Transverse colon (tissue), 3 donors: Measurements from ENCODE around the gene KCNJ11.

ENCODE experiments used
- POLR2A ChIP-seq: fragments of 450-650 bp; IDR thresholded peaks from one replicate; pipeline ENCODE4 v1.6.1; 2016; ENCODE audit warnings: antibody characterized with exemption, mild to moderate bottlenecking, moderate library complexity
- TF ChIP-seq, protein P1 (sequence below), 5 experiments: fragments of 200-600 bp in 3 of 5; fragments of 450-650 bp in 2 of 5; sonication (generic) in 3 of 5; IDR thresholded peaks; 1 replicate in 2 of 5; 2 replicates in 3 of 5; pipeline ENCODE4 v1.5.1; 2016 to 2017; ENCODE audit warnings: antibody characterized with exemption in 5 of 5, inconsistent platforms in 3 of 5, mild to moderate bottlenecking in 2 of 5, moderate library complexity in 1 of 5

GRCh38 chr11:17397311-17398002 is 9.0 kb upstream of the KCNJ11 start:
- TF ChIP-seq, protein P1, sequence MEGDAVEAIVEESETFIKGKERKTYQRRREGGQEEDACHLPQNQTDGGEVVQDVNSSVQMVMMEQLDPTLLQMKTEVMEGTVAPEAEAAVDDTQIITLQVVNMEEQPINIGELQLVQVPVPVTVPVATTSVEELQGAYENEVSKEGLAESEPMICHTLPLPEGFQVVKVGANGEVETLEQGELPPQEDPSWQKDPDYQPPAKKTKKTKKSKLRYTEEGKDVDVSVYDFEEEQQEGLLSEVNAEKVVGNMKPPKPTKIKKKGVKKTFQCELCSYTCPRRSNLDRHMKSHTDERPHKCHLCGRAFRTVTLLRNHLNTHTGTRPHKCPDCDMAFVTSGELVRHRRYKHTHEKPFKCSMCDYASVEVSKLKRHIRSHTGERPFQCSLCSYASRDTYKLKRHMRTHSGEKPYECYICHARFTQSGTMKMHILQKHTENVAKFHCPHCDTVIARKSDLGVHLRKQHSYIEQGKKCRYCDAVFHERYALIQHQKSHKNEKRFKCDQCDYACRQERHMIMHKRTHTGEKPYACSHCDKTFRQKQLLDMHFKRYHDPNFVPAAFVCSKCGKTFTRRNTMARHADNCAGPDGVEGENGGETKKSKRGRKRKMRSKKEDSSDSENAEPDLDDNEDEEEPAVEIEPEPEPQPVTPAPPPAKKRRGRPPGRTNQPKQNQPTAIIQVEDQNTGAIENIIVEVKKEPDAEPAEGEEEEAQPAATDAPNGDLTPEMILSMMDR (IDR thresholded peaks at IDR 0.05), result no peak
- TF ChIP-seq POLR2A, result no peak
